Measurements from ENCODE around the gene SH2B3.

The SH2B3 gene

GRCh38 chr12:111444314-111444924 is 38.7 kb downstream of the SH2B3 start:
- DNase-seq (ENCODE audit: low read depth) = no peak

GRCh38 chr12:111444925-111445725 is 39.4 kb downstream of the SH2B3 start:
- DNase-seq (ENCODE audit: low read depth) = no peak

- no peak for DNase-seq (ENCODE audit: low read depth)
Observed at GRCh38 chr12:111445726-111446581, 40.2 kb downstream of the SH2B3 start.

- DNase-seq (ENCODE audit: low read depth) = no peak
Observed at GRCh38 chr12:111446631-111447570, 41.2 kb downstream of the SH2B3 start.

GRCh38 chr12:111447571-111448265 is 42.0 kb downstream of the SH2B3 start:
- DNase-seq (ENCODE audit: low read depth) = no peak

- DNase-seq (ENCODE audit: low read depth) = no peak
Observed at GRCh38 chr12:111448266-111448830, 42.6 kb downstream of the SH2B3 start.

- no peak for DNase-seq (ENCODE audit: low read depth)
Observed at GRCh38 chr12:111448846-111449790, 43.4 kb downstream of the SH2B3 start.

GRCh38 chr12:111450676-111451075 is 45.0 kb downstream of the SH2B3 start:
- no peak for DNase-seq (ENCODE audit: low read depth)

GRCh38 chr12:111451232-111451631 is 45.5 kb downstream of the SH2B3 start:
- DNase-seq (ENCODE audit: low read depth) = no peak

- no peak for DNase-seq (ENCODE audit: low read depth)
Observed at GRCh38 chr12:111451649-111452129, 46.0 kb downstream of the SH2B3 start.

- no peak for DNase-seq (ENCODE audit: low read depth)
Observed at GRCh38 chr12:111453071-111453989, 47.6 kb downstream of the SH2B3 start.

GRCh38 chr12:111454311-111454710 is 48.6 kb downstream of the SH2B3 start:
- no peak for DNase-seq (ENCODE audit: low read depth)

- DNase-seq (ENCODE audit: low read depth) = no peak
Observed at GRCh38 chr12:111454716-111455447, 49.2 kb downstream of the SH2B3 start.

- no peak for DNase-seq (ENCODE audit: low read depth)
Observed at GRCh38 chr12:111455448-111456320, 50.0 kb downstream of the SH2B3 start.

- DNase-seq (ENCODE audit: low read depth) = no peak
Observed at GRCh38 chr12:111457071-111457470, 51.3 kb downstream of the SH2B3 start.

GRCh38 chr12:111457577-111457976 is 51.9 kb downstream of the SH2B3 start:
- no peak for DNase-seq (ENCODE audit: low read depth)

Data from non-pigmented ciliary epithelial cell (primary cell).